Measurements from ENCODE around the gene SPTB.

DNA sequence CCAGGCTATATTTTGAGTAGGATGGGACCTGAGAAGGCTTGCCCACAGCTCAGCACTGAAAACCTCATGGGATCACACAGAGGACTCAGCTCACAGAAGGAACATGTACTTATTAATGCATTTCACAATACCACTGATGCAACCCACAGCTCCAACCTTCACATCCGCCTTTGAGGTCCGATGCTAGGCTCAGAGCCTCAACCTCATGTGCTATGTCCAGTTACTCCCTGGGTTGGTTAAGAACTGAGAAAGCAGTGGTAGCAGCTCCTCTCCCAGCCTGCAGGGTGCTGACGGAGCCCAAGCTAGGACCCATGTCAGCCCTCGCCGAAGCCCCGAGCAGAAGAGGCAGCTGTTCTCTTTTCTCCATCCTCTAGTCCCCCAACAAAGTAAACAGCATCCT is 52.9 kb downstream of the SPTB start:
- no peak for TF ChIP-seq EGR1 (conservative IDR thresholded peaks at IDR 0.05)
- TF ChIP-seq CTCF (IDR thresholded peaks at IDR 0.05 in 2 of 3, conservative IDR thresholded peaks at IDR 0.05 in 1 of 3; ENCODE audit: insufficient read depth in 2 of 3, low read depth in 1 of 3, low read length in 3 of 3): no peak
- no peak for TF ChIP-seq HDGF (IDR thresholded peaks at IDR 0.05)
- TF ChIP-seq, protein P1, sequence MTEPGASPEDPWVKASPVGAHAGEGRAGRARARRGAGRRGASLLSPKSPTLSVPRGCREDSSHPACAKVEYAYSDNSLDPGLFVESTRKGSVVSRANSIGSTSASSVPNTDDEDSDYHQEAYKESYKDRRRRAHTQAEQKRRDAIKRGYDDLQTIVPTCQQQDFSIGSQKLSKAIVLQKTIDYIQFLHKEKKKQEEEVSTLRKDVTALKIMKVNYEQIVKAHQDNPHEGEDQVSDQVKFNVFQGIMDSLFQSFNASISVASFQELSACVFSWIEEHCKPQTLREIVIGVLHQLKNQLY (CRISPR knock-in tag; conservative IDR thresholded peaks at IDR 0.05): no peak
- TF ChIP-seq TEAD4 (IDR thresholded peaks at IDR 0.05; ENCODE audit: low read length): no peak
- no peak for TF ChIP-seq TEAD4 (CRISPR knock-in tag; IDR thresholded peaks at IDR 0.05; ENCODE audit: borderline replicate concordance)
- TF ChIP-seq ETV6 (IDR thresholded peaks at IDR 0.05; ENCODE audit: borderline replicate concordance in 1 of 2, low read depth in 2 of 2, low read length in 1 of 2): no peak
- no peak for TF ChIP-seq ETV6 (CRISPR knock-in tag; IDR thresholded peaks at IDR 0.05; ENCODE audit: borderline replicate concordance)
- no peak for TF ChIP-seq GABPA (tag; conservative IDR thresholded peaks at IDR 0.05; ENCODE audit: low read depth)
- no peak for TF ChIP-seq ZNF655 (CRISPR knock-in tag; IDR thresholded peaks at IDR 0.05)
- no peak for TF ChIP-seq PHF20 (IDR thresholded peaks at IDR 0.05; ENCODE audit: partially characterized antibody)

All from K562 (cell line).